Stimulated activated CD8-positive, alpha-beta memory T cell treated with anti-CD3 and anti-CD28 coated beads, Interleukin-4, amount 100 ng/mL, for 24 hours (primary cell): Measurements from ENCODE around the gene YY1.
"Not testable (repeated sequence)": the region's sequence is repeated elsewhere in the genome, so short reads cannot be mapped to it uniquely, and the experiment has no call there.

Experiments
- DNase-seq: peaks from one replicate; pipeline ENCODE4 v3.0.0-alpha.2; 2020; ENCODE audit warnings: low read depth

Gene YY1

GRCh38 chr14:100283984-100284881, 45.3 kb downstream of the YY1 start:
- no peak for DNase-seq

GRCh38 chr14:100285021-100285912, 46.3 kb downstream of the YY1 start:
- peak; percentile 71 for DNase-seq

- no peak for DNase-seq
Observed at GRCh38 chr14:100285913-100286400, 47.0 kb downstream of the YY1 start.

- DNase-seq, result no peak
Observed at GRCh38 chr14:100286484-100287191, 47.7 kb downstream of the YY1 start.

GRCh38 chr14:100287202-100287997, 48.5 kb downstream of the YY1 start:
- no peak for DNase-seq

- not testable (repeated sequence) for DNase-seq
Observed at GRCh38 chr14:100287998-100288295, 49.0 kb downstream of the YY1 start.

GRCh38 chr14:100288382-100289185, 49.6 kb downstream of the YY1 start:
- no peak for DNase-seq

GRCh38 chr14:100289916-100290606, 51.1 kb downstream of the YY1 start:
- DNase-seq, result no peak

GRCh38 chr14:100290607-100291304, 51.8 kb downstream of the YY1 start:
- no peak for DNase-seq

- DNase-seq, result no peak
Observed at GRCh38 chr14:100291305-100292075, 52.5 kb downstream of the YY1 start.

- no peak for DNase-seq
Observed at GRCh38 chr14:100292301-100292775, 53.4 kb downstream of the YY1 start.

- no peak for DNase-seq
Observed at GRCh38 chr14:100292776-100293461, 54.0 kb downstream of the YY1 start.

GRCh38 chr14:100293497-100294212, 54.7 kb downstream of the YY1 start:
- DNase-seq, result no peak

- DNase-seq, result no peak
Observed at GRCh38 chr14:100294213-100294962, 55.4 kb downstream of the YY1 start.

- no peak for DNase-seq
Observed at GRCh38 chr14:100294963-100295330, 56.0 kb downstream of the YY1 start.

GRCh38 chr14:100295376-100296105, 56.6 kb downstream of the YY1 start:
- no peak for DNase-seq
